Measurements from ENCODE around the gene PHF11.

- TF ChIP-seq POLR2A (IDR thresholded peaks at IDR 0.05) = no peak
- TF ChIP-seq CTCF (IDR thresholded peaks at IDR 0.05) = no peak
Observed at GRCh38 chr13:49446473-49446872, 49.3 kb upstream of the PHF11 start.

Data from testis (tissue), 2 donors.